ENCODE data around the gene HIRA. TPM values are rescaled to one million over a fixed set of nuclear protein-coding genes. Genes with fewer than 3 reads are reported as not detected.

The HIRA gene
- total and polyA plus RNA-seq, 10 donors = 8.9 to 31.7 (median 24.6) TPM

DNA sequence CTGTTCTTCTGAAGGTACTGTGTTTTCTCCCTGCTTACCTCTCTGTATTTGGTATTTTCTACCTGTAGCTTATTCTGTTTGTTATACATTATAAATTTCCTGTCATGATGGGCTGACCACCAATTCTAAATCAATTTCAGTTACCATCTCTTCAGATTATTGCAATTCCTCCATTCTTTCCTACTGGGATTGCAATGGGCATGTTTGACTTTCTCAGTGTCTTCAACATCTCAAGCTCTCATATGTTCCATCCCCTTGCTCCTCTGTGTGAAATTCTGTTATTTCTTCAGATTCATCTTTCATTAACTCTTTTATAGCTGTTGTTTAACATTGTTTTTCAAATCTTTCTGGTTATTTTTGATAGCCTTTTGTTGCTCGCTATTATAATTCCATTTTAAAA, 31.5 kb upstream of the HIRA start:
- Histone ChIP-seq H3K4me3 (no peak overlapping the region), H3K9me3 (no peaks in the 10 kb centered on the region), H3K36me3 (peaks cover 8 to 100% (median 76%) of the 10 kb centered on the region in 6 donors), H3K27me3 (replicated peaks in 1 of 7) (no peaks in the 10 kb centered on the region), H3K4me1 (no peaks in the 10 kb centered on the region), H3K27ac (no peak overlapping the region)
- WGBS, 5 donors = 94 to 98% (median 96%) methylated on average over 1 of the region's 1 CpG
- no peak for DNase-seq
- TF ChIP-seq POLR2A (IDR thresholded peaks at IDR 0.05) = no peak
- no peak for TF ChIP-seq CTCF (IDR thresholded peaks at IDR 0.05 in 8 of 11, conservative IDR thresholded peaks at IDR 0.05 in 3 of 11)
- TF ChIP-seq POLR2AphosphoS5 (IDR thresholded peaks at IDR 0.05) = no peak
- intact Hi-C loops (cut with DNase I; ENCODE audit: low total_unique reads) = no loop called here

DNA sequence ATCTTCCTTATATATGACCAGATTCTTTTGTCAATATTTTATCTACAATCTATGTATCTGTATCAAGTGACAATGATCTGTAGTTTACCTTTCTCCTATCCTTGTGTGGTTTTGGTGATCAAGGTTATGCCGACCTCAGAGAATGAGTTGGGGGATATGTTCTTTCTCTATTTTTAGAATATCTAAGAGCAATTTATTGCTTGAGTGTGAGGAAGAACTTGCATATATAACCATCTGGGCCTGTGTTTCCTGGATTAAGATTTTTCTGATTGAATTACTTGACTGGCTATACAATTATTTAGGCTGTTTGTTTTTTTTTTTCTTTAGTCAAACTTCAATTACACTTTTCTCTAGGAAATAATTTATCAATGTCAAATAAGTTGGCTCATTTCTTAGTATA, 30.0 kb upstream of the HIRA start:
- Histone ChIP-seq H3K4me1 (no peaks in the 10 kb centered on the region), H3K4me3 (no peak overlapping the region), H3K36me3 (peaks cover 5 to 100% (median 75%) of the 10 kb centered on the region in 6 donors), H3K27ac (no peak overlapping the region), H3K27me3 (replicated peaks in 1 of 7) (no peaks in the 10 kb centered on the region), H3K9me3 (no peaks in the 10 kb centered on the region)
- 86 to 95% (median 91%) methylated on average over 1 of the region's 1 CpG for WGBS, 5 donors
- no peak for TF ChIP-seq POLR2A (IDR thresholded peaks at IDR 0.05)
- no peak for TF ChIP-seq CTCF (IDR thresholded peaks at IDR 0.05 in 8 of 11, conservative IDR thresholded peaks at IDR 0.05 in 3 of 11)
- no peak for TF ChIP-seq POLR2AphosphoS5 (IDR thresholded peaks at IDR 0.05)
- intact Hi-C loops (cut with DNase I; ENCODE audit: low total_unique reads) = no loop called here
- no peak for DNase-seq

- TF ChIP-seq CTCF (IDR thresholded peaks at IDR 0.05 in 8 of 11, conservative IDR thresholded peaks at IDR 0.05 in 3 of 11) (no peak), POLR2AphosphoS5 (IDR thresholded peaks at IDR 0.05) (no peak), POLR2A (IDR thresholded peaks at IDR 0.05) (no peak)
- Histone ChIP-seq H3K9me3 (no peaks in the 10 kb centered on the region), H3K36me3 (peaks cover 5 to 100% (median 75%) of the 10 kb centered on the region in 6 donors), H3K4me1 (no peaks in the 10 kb centered on the region), H3K27me3 (replicated peaks in 1 of 7) (no peaks in the 10 kb centered on the region), H3K4me3 (no peak overlapping the region), H3K27ac (no peak overlapping the region)
- 87 to 98% (median 93%) methylated on average over 2 of the region's 2 CpGs for WGBS, 5 donors
- no peak for DNase-seq
- intact Hi-C loops (cut with DNase I; ENCODE audit: low total_unique reads) = no loop called here
Measured at GRCh38 chr22:19460036-19460435, 28.5 kb upstream of the HIRA start.

GRCh38 chr22:19457828-19458428, 26.4 kb upstream of the HIRA start:
- Histone ChIP-seq H3K4me1 (no peaks in the 10 kb centered on the region), H3K27ac (no peak overlapping the region), H3K9me3 (no peaks in the 10 kb centered on the region), H3K27me3 (replicated peaks in 1 of 7) (no peaks in the 10 kb centered on the region), H3K36me3 (peaks cover 3 to 100% (median 77%) of the 10 kb centered on the region in 6 donors), H3K4me3 (no peak overlapping the region)
- DNase-seq = no peak
- WGBS, 5 donors = 93 to 100% (median 94%) methylated on average over 7 to 8 of the region's 8 CpGs
- TF ChIP-seq POLR2A (IDR thresholded peaks at IDR 0.05) = no peak
- TF ChIP-seq CTCF (IDR thresholded peaks at IDR 0.05 in 8 of 11, conservative IDR thresholded peaks at IDR 0.05 in 3 of 11) = no peak
- TF ChIP-seq POLR2AphosphoS5 (IDR thresholded peaks at IDR 0.05) = no peak
- intact Hi-C loops (cut with DNase I; ENCODE audit: low total_unique reads) = no loop called here
